SK-N-SH (cell line): ENCODE results near the gene PPM1L. TPM values are rescaled to one million over a fixed set of nuclear protein-coding genes. Genes with fewer than 3 reads are reported as not detected.

Source experiments
- CTCF ChIA-PET: fragments of 300-600, 350-600 bp; formaldehyde crosslinking; extraction: SDS; loops from one replicate; lab custom pipeline; 2021; lab: Yijun Ruan, JAX
- POLR2A ChIA-PET: fragments of 350-600 bp; sonication (Branson Sonifier 250); formaldehyde crosslinking; extraction: SDS; loops from one replicate; lab custom pipeline; 2020; ENCODE audit warnings: antibody characterized with exemption, inconsistent platforms; lab: Yijun Ruan, JAX
- DNase-seq: peaks from one replicate; pipeline ENCODE4 v3.0.0; 2012
- H2AFZ ChIP-seq: fragments of 200-600 bp; sonication (generic); 2 replicates; pipeline ENCODE4 v1.8.1; 2016; ENCODE audit warnings: antibody characterized with exemption, mild to moderate bottlenecking, low read depth
- H3F3A ChIP-seq: fragments of 200-600 bp; sonication (generic); replicated peaks from 2 replicates; pipeline ENCODE3; 2016; ENCODE audit warnings: antibody characterized with exemption, mild to moderate bottlenecking; ENCODE audit not compliant: insufficient read depth
- H3K27ac ChIP-seq, 2 experiments: fragments of 200-500 bp in 1 of 2; fragments of 200-600 bp in 1 of 2; sonication (Bioruptor generic) in 1 of 2; sonication (generic), shearing (Covaris generic) in 1 of 2; 2 replicates each; pipeline versions ENCODE4 v1.5.1 to v1.6.1; 2014 to 2016; ENCODE audit warnings: low read depth in 2 of 2, inconsistent platforms in 1 of 2, low read length in 1 of 2, mild to moderate bottlenecking in 1 of 2, mixed read lengths in 1 of 2
- H3K27me3 ChIP-seq: fragments of 200-600 bp; sonication (generic), shearing (Covaris generic); 2 replicates; pipeline ENCODE4 v1.6.1; 2016; ENCODE audit warnings: mixed run types; ENCODE audit not compliant: insufficient read depth
- H3K36me3 ChIP-seq, 2 experiments: fragments of 200-500 bp in 1 of 2; fragments of 200-600 bp in 1 of 2; sonication (Bioruptor generic) in 1 of 2; sonication (generic) in 1 of 2; replicated peaks in 1 of 2; 2 replicates each; pipeline versions ENCODE3 to v1.5.1; 2014 to 2016; ENCODE audit warnings: low read length in 1 of 2, mild to moderate bottlenecking in 1 of 2; ENCODE audit not compliant: insufficient read depth in 2 of 2, control insufficient read depth in 1 of 2
- H3K4me1 ChIP-seq, 2 experiments: fragments of 200-500 bp in 1 of 2; fragments of 200-600 bp in 1 of 2; sonication (Bioruptor generic) in 1 of 2; sonication (generic), shearing (Covaris generic) in 1 of 2; 2 replicates each; pipeline versions ENCODE4 v1.5.1 to v1.6.1; 2014 to 2016; ENCODE audit warnings: low read depth in 1 of 2, low read length in 1 of 2, mixed run types in 1 of 2; ENCODE audit not compliant: insufficient read depth in 2 of 2, control insufficient read depth in 1 of 2
- H3K4me2 ChIP-seq: fragments of 200-600 bp; sonication (generic), shearing (Covaris generic); 2 replicates; pipeline ENCODE4 v1.6.1; 2017; ENCODE audit warnings: mixed run types
- H3K4me3 ChIP-seq, 2 experiments: fragments of 200-500 bp in 1 of 2; fragments of 200-600 bp in 1 of 2; sonication (Bioruptor generic) in 1 of 2; sonication (generic), shearing (Covaris generic) in 1 of 2; 2 replicates each; pipeline versions ENCODE4 v1.5.1 to v1.8.1; 2014 to 2016; ENCODE audit warnings: low read depth in 2 of 2, inconsistent platforms in 1 of 2, low read length in 1 of 2, mild to moderate bottlenecking in 1 of 2, mixed read lengths in 1 of 2, moderate library complexity in 1 of 2
- H3K79me2 ChIP-seq: fragments of 200-600 bp; sonication (generic); 2 replicates; pipeline ENCODE4 v1.8.1; 2017; ENCODE audit warnings: mild to moderate bottlenecking; ENCODE audit not compliant: insufficient read depth
- H3K9ac ChIP-seq: fragments of 200-600 bp; sonication (generic); 2 replicates; pipeline ENCODE4 v1.6.1; 2017; ENCODE audit warnings: mixed run types
- H3K9me2 ChIP-seq: fragments of 200-600 bp; sonication (generic); 2 replicates; pipeline ENCODE4 v1.6.1; 2017; ENCODE audit warnings: mixed run types
- H3K9me3 ChIP-seq: fragments of 200-600 bp; sonication (generic); 2 replicates; pipeline ENCODE4 v1.6.1; 2017; ENCODE audit warnings: mixed run types, mild to moderate bottlenecking, moderate library complexity
- H4K20me1 ChIP-seq: fragments of 200-600 bp; sonication (generic); 2 replicates; pipeline ENCODE4 v1.6.1; 2017; ENCODE audit warnings: mild to moderate bottlenecking, mixed run types; ENCODE audit not compliant: insufficient read depth
- FOXM1 ChIP-seq: IDR thresholded peaks from 2 replicates; pipeline ENCODE4 v1.4.0; 2012; ENCODE audit warnings: low read depth, mild to moderate bottlenecking
- GABPA ChIP-seq: IDR thresholded peaks from 2 replicates; pipeline ENCODE4 v1.4.0; 2012; ENCODE audit warnings: low read depth, mild to moderate bottlenecking
- NRF1 ChIP-seq: IDR thresholded peaks from 2 replicates; pipeline ENCODE4 v1.6.1; 2012; ENCODE audit warnings: low read depth, mild to moderate bottlenecking, low read length
- PBX3 ChIP-seq: IDR thresholded peaks from 2 replicates; pipeline ENCODE4; 2012
- RFX5 ChIP-seq: IDR thresholded peaks from 2 replicates; pipeline ENCODE4 v1.6.1; 2012; ENCODE audit warnings: mild to moderate bottlenecking, improper control_type of control experiment, low read length
- SIN3A ChIP-seq: IDR thresholded peaks from 2 replicates; pipeline ENCODE4 v1.6.1; 2012; ENCODE audit warnings: low read depth, mild to moderate bottlenecking, low read length, moderate library complexity, borderline replicate concordance
- YY1 ChIP-seq: IDR thresholded peaks from 2 replicates; pipeline ENCODE4 v1.4.0; 2012; ENCODE audit warnings: low read depth, mild to moderate bottlenecking
- WGBS: methylation state at CpG from one replicate; pipeline ENCODE4 v1.1.6; 2017; ENCODE audit warnings: low lambda C conversion rate; 5-methylcytosine and 5-hydroxymethylcytosine counted together
- polyA plus RNA-seq, 3 experiments: library from polyadenylated mRNA; depleted of rRNA; stranded (reverse); fragments of >200 nt; gene quantifications; 2 replicates each; pipeline ENCODE4 v1.2.3, GENCODE V29; 2012
- TF ChIP-seq, protein P1 (sequence below): IDR thresholded peaks from 2 replicates; pipeline ENCODE4 v1.6.1; 2012; ENCODE audit warnings: mild to moderate bottlenecking, low read depth, low read length, moderate library complexity
- TF ChIP-seq, protein P2 (sequence below): IDR thresholded peaks from 2 replicates; pipeline ENCODE4 v1.4.0; 2012; ENCODE audit warnings: low read depth, borderline replicate concordance

Gene PPM1L
- polyA plus RNA-seq, 1 of the 3 experiments (the other 2 are of a cell fraction) = 0.16 TPM

- TF ChIP-seq, protein P1, sequence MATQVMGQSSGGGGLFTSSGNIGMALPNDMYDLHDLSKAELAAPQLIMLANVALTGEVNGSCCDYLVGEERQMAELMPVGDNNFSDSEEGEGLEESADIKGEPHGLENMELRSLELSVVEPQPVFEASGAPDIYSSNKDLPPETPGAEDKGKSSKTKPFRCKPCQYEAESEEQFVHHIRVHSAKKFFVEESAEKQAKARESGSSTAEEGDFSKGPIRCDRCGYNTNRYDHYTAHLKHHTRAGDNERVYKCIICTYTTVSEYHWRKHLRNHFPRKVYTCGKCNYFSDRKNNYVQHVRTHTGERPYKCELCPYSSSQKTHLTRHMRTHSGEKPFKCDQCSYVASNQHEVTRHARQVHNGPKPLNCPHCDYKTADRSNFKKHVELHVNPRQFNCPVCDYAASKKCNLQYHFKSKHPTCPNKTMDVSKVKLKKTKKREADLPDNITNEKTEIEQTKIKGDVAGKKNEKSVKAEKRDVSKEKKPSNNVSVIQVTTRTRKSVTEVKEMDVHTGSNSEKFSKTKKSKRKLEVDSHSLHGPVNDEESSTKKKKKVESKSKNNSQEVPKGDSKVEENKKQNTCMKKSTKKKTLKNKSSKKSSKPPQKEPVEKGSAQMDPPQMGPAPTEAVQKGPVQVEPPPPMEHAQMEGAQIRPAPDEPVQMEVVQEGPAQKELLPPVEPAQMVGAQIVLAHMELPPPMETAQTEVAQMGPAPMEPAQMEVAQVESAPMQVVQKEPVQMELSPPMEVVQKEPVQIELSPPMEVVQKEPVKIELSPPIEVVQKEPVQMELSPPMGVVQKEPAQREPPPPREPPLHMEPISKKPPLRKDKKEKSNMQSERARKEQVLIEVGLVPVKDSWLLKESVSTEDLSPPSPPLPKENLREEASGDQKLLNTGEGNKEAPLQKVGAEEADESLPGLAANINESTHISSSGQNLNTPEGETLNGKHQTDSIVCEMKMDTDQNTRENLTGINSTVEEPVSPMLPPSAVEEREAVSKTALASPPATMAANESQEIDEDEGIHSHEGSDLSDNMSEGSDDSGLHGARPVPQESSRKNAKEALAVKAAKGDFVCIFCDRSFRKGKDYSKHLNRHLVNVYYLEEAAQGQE = no peak
- TF ChIP-seq PBX3 = no peak
- TF ChIP-seq, protein P2, sequence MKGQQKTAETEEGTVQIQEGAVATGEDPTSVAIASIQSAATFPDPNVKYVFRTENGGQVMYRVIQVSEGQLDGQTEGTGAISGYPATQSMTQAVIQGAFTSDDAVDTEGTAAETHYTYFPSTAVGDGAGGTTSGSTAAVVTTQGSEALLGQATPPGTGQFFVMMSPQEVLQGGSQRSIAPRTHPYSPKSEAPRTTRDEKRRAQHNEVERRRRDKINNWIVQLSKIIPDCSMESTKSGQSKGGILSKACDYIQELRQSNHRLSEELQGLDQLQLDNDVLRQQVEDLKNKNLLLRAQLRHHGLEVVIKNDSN = no peak
- TF ChIP-seq YY1 = no peak
- no peak for TF ChIP-seq FOXM1
- TF ChIP-seq GABPA = no peak
- no peak for TF ChIP-seq NRF1
Observed at GRCh38 chr3:160943996-160944395, 188.0 kb downstream of the PPM1L start (continued).

GRCh38 chr3:160945336-160945735 is 189.3 kb downstream of the PPM1L start:
- no peak overlapping the region for H3K27ac ChIP-seq
- H3K4me2 ChIP-seq = no peak overlapping the region
- H3F3A ChIP-seq = no peaks in the 10 kb centered on the region
- no peak overlapping the region for H3K9ac ChIP-seq
- no peaks in the 10 kb centered on the region for H3K9me3 ChIP-seq
- H4K20me1 ChIP-seq = no peaks in the 10 kb centered on the region
- ChIA-PET POLR2A (no interaction called here), CTCF (interaction anchor here (0.6 kb wide), 1 partner anchor 25 kb away, joined by 4 read pairs; no protein-coding TSS in a partner anchor)
- peaks cover 0 to 4% of the 10 kb centered on the region in 2 experiments; a peak in 2 of 4 replicates for H3K4me1 ChIP-seq
- no peaks in the 10 kb centered on the region for H3K9me2 ChIP-seq
- no peak for DNase-seq
- H3K27me3 ChIP-seq = no peaks in the 10 kb centered on the region; the same call in 1 of the 2 replicates
- WGBS = 31% methylated on average over 2 of the region's 2 CpGs
- H3K4me3 ChIP-seq = no peak overlapping the region
- TF ChIP-seq PBX3 (no peak), NRF1 (no peak), SIN3A (no peak), RFX5 (no peak)
- H3K79me2 ChIP-seq = no peaks in the 10 kb centered on the region
- H3K36me3 ChIP-seq = no peaks in the 10 kb centered on the region
- no peak overlapping the region for H2AFZ ChIP-seq
